AG04449 (cell line): ENCODE measurements around the gene IL20RA.

Experiments used
- CTCF ChIA-PET: fragments of 350-600 bp; formaldehyde crosslinking; extraction: SDS; loops from one replicate; lab custom pipeline; 2021; ENCODE audit warnings: antibody characterized with exemption; lab: Yijun Ruan, JAX
- POLR2A ChIA-PET: fragments of 400-600, 350-600 bp; formaldehyde crosslinking; extraction: SDS; loops from one replicate; lab custom pipeline; 2020; ENCODE audit warnings: antibody characterized with exemption, inconsistent platforms; lab: Yijun Ruan, JAX
- DNase-seq: peaks from one replicate; pipeline ENCODE4 v3.0.0-alpha.2; 2010; ENCODE audit warnings: low read depth, low spot score
- H3K4me3 ChIP-seq: 2 replicates; pipeline ENCODE4 v1.5.1; 2011; ENCODE audit warnings: low read depth, mild to moderate bottlenecking, control low read depth, low read length
- TF ChIP-seq, protein P1 (sequence below): IDR thresholded peaks from one replicate; pipeline ENCODE4 v1.5.1; 2011; ENCODE audit warnings: mild to moderate bottlenecking, moderate library complexity, low read length, control low read depth, inconsistent platforms; ENCODE audit not compliant: insufficient read depth; ENCODE audit errors: missing control alignments

IL20RA gene

GRCh38 chr6:136955123-136955522, 89.6 kb downstream of the IL20RA start:
- no peak overlapping the region for H3K4me3 ChIP-seq
- TF ChIP-seq, protein P1, sequence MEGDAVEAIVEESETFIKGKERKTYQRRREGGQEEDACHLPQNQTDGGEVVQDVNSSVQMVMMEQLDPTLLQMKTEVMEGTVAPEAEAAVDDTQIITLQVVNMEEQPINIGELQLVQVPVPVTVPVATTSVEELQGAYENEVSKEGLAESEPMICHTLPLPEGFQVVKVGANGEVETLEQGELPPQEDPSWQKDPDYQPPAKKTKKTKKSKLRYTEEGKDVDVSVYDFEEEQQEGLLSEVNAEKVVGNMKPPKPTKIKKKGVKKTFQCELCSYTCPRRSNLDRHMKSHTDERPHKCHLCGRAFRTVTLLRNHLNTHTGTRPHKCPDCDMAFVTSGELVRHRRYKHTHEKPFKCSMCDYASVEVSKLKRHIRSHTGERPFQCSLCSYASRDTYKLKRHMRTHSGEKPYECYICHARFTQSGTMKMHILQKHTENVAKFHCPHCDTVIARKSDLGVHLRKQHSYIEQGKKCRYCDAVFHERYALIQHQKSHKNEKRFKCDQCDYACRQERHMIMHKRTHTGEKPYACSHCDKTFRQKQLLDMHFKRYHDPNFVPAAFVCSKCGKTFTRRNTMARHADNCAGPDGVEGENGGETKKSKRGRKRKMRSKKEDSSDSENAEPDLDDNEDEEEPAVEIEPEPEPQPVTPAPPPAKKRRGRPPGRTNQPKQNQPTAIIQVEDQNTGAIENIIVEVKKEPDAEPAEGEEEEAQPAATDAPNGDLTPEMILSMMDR = no peak
- DNase-seq = no peak

DNA sequence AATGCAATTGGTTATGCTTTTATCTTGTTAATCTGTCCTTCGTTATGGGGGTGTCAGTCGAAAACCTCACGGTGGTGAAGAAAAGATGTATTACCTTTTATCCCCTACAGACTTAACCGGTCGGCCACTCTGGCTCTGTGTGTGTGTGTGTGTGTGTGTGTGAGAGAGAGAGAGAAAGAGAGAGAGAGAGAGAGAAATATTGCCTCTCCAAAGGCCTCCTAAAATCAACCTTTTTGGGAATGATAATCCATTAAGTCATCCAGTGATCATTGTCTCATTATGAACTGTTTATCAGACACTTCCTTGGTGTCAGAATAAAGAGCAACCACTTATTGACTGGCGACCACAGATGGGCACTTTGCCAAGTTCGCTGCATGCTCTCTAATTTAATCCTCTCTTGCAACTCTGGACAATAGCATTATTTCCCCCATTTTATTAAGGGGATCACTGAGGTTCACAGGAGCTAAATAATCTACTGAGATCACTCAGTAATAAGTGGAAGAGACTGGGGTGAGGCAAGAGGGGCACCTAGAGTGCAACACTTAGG, 92.0 kb downstream of the IL20RA start:
- CTCF ChIA-PET = no interaction called here
- no peak for DNase-seq
- TF ChIP-seq, protein P1 = no peak
- POLR2A ChIA-PET = no interaction called here
- H3K4me3 ChIP-seq = no peak overlapping the region

More at GRCh38 chr6:136955123-136955522, 89.6 kb downstream of the IL20RA start:
- ChIA-PET POLR2A (no interaction called here), CTCF (interaction anchor here (1.1 kb wide), 1 partner anchor 12 kb away, joined by 3 read pairs; no protein-coding TSS in a partner anchor)

DNA sequence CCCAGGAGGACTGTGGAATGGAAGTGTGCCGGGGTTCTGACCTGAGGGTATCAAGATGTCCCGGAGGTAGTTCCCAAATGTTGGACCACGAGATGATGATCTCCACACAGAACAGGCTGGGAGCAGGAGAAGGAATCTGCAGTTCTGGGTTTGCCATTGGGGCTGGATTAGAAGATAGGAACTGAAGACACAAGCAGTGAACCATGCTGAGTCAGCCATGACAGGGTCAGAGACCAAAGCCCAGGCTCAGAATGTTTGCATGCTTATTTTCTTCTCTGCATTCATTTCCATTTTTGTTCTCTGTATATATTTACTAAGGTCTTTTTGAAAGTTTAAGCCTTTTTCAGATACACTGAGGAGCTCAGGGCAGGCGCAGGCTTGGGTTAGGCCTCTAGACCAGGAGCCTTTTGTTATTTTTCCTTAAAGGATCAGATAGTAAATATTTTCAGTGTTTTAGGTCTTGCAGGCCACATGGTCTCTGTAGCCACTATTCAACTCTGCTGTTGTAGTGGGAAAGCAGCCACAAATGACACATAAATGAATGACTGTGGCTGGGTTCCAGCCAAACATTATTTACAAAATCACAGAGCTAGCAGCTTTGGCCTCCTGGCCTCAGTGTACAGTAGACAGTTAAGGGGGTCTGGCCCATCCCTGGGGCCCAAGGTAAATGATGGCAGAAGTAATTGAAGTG, 94.2 kb downstream of the IL20RA start:
- ChIA-PET POLR2A (no interaction called here), CTCF (interaction anchor here (1.7 kb wide), 1 partner anchor 17 kb away, joined by 5 read pairs; no protein-coding TSS in a partner anchor)
- TF ChIP-seq, protein P1 = no peak
- H3K4me3 ChIP-seq = no peak overlapping the region
- DNase-seq = no peak
